HL-60 (cell line): ENCODE data around the gene TULP1.

Experiments used
- GABPA ChIP-seq: IDR thresholded peaks from 2 replicates; pipeline ENCODE4 v1.6.1; 2012; ENCODE audit warnings: low read depth
- POLR2AphosphoS5 ChIP-seq: IDR thresholded peaks from 2 replicates; pipeline ENCODE4 v1.6.1; 2012; ENCODE audit warnings: low read depth
- SPI1 ChIP-seq: IDR thresholded peaks from 2 replicates; pipeline ENCODE4 v1.6.1; 2012; ENCODE audit warnings: low read depth, mild to moderate bottlenecking, borderline replicate concordance
- TF ChIP-seq, protein P1 (sequence below): IDR thresholded peaks from one replicate; pipeline ENCODE4 v1.5.1; 2011; ENCODE audit warnings: low read length, control low read depth, inconsistent platforms; ENCODE audit not compliant: insufficient read depth
- TF ChIP-seq, protein P2 (sequence below): IDR thresholded peaks from 2 replicates; pipeline ENCODE4 v1.6.1; 2012; ENCODE audit warnings: low read depth; ENCODE audit not compliant: insufficient replicate concordance

DNA sequence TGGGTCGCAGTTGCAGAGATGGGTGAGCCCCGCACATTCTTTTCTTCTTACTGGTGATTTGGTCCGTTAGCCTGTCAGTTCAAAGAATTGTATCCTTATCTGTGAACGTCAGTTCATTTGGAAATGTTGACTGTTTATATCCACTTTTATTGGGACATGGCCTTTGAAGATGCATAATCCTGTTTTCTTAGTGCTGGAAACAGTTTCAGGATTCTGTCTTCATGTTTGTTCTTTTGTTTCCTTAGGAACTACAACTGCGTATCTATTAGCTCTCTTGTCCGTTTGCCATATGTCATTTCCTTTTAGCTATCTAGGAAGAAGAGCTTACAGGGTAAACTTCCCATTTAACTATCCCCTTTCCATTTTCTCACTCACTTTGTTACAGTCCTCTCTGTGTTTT is 35.0 kb upstream of the TULP1 start:
- TF ChIP-seq, protein P1, sequence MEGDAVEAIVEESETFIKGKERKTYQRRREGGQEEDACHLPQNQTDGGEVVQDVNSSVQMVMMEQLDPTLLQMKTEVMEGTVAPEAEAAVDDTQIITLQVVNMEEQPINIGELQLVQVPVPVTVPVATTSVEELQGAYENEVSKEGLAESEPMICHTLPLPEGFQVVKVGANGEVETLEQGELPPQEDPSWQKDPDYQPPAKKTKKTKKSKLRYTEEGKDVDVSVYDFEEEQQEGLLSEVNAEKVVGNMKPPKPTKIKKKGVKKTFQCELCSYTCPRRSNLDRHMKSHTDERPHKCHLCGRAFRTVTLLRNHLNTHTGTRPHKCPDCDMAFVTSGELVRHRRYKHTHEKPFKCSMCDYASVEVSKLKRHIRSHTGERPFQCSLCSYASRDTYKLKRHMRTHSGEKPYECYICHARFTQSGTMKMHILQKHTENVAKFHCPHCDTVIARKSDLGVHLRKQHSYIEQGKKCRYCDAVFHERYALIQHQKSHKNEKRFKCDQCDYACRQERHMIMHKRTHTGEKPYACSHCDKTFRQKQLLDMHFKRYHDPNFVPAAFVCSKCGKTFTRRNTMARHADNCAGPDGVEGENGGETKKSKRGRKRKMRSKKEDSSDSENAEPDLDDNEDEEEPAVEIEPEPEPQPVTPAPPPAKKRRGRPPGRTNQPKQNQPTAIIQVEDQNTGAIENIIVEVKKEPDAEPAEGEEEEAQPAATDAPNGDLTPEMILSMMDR = no peak
- TF ChIP-seq GABPA = no peak
- TF ChIP-seq POLR2AphosphoS5 = no peak
- no peak for TF ChIP-seq SPI1
- TF ChIP-seq, protein P2, sequence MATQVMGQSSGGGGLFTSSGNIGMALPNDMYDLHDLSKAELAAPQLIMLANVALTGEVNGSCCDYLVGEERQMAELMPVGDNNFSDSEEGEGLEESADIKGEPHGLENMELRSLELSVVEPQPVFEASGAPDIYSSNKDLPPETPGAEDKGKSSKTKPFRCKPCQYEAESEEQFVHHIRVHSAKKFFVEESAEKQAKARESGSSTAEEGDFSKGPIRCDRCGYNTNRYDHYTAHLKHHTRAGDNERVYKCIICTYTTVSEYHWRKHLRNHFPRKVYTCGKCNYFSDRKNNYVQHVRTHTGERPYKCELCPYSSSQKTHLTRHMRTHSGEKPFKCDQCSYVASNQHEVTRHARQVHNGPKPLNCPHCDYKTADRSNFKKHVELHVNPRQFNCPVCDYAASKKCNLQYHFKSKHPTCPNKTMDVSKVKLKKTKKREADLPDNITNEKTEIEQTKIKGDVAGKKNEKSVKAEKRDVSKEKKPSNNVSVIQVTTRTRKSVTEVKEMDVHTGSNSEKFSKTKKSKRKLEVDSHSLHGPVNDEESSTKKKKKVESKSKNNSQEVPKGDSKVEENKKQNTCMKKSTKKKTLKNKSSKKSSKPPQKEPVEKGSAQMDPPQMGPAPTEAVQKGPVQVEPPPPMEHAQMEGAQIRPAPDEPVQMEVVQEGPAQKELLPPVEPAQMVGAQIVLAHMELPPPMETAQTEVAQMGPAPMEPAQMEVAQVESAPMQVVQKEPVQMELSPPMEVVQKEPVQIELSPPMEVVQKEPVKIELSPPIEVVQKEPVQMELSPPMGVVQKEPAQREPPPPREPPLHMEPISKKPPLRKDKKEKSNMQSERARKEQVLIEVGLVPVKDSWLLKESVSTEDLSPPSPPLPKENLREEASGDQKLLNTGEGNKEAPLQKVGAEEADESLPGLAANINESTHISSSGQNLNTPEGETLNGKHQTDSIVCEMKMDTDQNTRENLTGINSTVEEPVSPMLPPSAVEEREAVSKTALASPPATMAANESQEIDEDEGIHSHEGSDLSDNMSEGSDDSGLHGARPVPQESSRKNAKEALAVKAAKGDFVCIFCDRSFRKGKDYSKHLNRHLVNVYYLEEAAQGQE = no peak
